Measurements from ENCODE around the gene ERC1. TPM values are rescaled to one million over a fixed set of nuclear protein-coding genes. Genes with fewer than 3 reads are reported as not detected.

The ERC1 gene
- total and polyA plus RNA-seq, 9 of the 15 experiments (the other 6 are each of a cell fraction or from before 2014, with no cell fraction given) = 0.74 to 11.8 (median 4.8) TPM

DNA sequence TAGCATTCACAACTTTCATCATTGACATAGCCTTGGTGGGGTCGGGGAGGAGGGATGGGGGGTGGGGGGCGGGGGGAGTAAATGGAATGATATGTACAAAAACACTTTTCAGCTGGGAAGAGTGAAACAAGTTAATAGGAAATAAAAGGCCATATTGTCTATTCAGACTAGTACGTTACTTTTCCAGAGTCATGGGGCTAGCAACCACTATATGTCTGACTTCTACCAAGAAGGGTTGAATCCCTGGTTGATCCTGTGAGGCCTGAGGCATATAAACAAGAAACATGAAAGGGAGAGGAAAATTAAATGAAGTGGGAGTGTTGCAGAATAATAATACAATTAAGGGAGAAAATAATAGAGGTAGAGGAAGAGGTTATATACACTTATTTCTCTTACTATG is 225.5 kb downstream of the ERC1 start:
- DNase-seq (ENCODE audit: extremely low read depth in 1 of 4, low spot score in 3 of 4) = no peak
- ChIA-PET CTCF (ENCODE audit: low intra/inter-chr PET ratio) (no interaction called here), POLR2A (interaction anchor here (1.9 kb wide), 1 partner anchor 10 kb away, joined by 5 read pairs; no protein-coding TSS in a partner anchor)
- TF ChIP-seq ZNF253 (CRISPR knock-in tag; conservative IDR thresholded peaks at IDR 0.05) (no peak), SMARCB1 (IDR thresholded peaks at IDR 0.05; ENCODE audit: insufficient read length, low read depth) (no peak)
- no peak for FAIRE-seq
- Histone ChIP-seq H3K9ac (ENCODE audit: insufficient read depth in 1 of 2, low read depth in 2 of 2, low read length in 2 of 2) (no peak overlapping the region), H3K9me3 (replicated peaks; ENCODE audit: control insufficient read depth, insufficient read depth, low read depth, low read length) (no peaks in the 10 kb centered on the region), H3K4me3 (no peak overlapping the region), H3K36me3 (ENCODE audit: control insufficient read depth, insufficient read depth, low read length) (no peaks in the 10 kb centered on the region), H3K27ac (ENCODE audit: extremely low read depth, low read depth, low read length) (no peak overlapping the region), H3K4me2 (ENCODE audit: insufficient read depth, low read length) (no peak overlapping the region), H3K9me1 (ENCODE audit: control insufficient read depth, insufficient read depth, low read length) (no peaks in the 10 kb centered on the region), H4K20me1 (replicated peaks; ENCODE audit: control insufficient read depth, insufficient read depth, low read length) (no peaks in the 10 kb centered on the region), H3K79me2 (ENCODE audit: control insufficient read depth, insufficient read depth, low read length) (no peaks in the 10 kb centered on the region), H2AFZ (ENCODE audit: low read depth, low read length) (no peak overlapping the region), H3K4me1 (replicated peaks in 1 of 2; ENCODE audit: control insufficient read depth in 2 of 2, insufficient read depth in 2 of 2, low read length in 2 of 2) (no peaks in the 10 kb centered on the region), H3K27me3 (ENCODE audit: control insufficient read depth in 2 of 2, insufficient read depth in 2 of 2, low read length in 2 of 2) (no peaks in the 10 kb centered on the region)
- intact Hi-C loops (cut with micrococcal nuclease) (no loop called here), in situ Hi-C loops (cut with MboI) (no loop called here)
- WGBS (ENCODE audit: insufficient coverage, low coverage, missing lambda C conversion rate) = no CpG with 5 or more reads among the region's 3 CpGs
- ATAC-seq = no peak
- BruUV-seq (replicated peaks) = no TSS peak

DNA sequence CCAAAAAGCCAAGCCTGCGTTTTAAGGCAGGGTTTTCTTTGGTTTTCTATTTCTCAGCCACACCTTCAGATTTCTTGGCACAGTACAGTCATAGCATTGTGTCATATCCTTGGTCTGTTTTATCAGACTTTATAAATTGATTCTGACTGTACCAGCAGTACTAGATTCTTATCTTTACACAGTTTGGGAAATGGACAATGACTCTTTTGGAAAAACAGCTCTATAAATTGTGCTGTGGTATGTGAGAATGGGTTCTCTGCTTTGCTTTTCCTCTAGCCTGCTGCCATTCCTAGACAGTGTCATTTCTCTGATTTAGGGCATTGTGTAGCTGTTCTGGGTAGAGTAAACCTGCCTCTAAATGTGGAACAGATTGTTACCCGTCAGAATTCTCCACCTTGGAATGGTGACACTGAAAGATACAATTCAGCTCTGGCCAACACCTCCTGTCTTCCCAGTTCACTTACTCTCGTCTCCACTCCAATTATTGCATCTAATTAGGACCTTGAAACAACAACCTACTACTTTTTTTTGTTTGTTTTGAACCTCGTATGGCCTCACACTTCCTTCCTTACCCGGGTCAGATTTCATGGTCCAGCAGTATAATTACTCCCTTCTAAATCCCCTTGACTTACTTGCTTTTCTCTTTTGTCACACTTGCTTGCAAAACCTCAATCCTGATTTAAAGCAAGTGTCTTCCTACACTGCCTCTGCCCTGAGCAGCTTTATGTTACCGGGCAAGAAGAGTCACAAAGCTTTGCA is 226.3 kb downstream of the ERC1 start:
- Histone ChIP-seq H2AFZ (ENCODE audit: low read depth, low read length) (no peak overlapping the region), H3K27ac (ENCODE audit: extremely low read depth, low read depth, low read length) (no peak overlapping the region), H3K9me1 (ENCODE audit: control insufficient read depth, insufficient read depth, low read length) (no peaks in the 10 kb centered on the region), H3K4me3 (no peak overlapping the region), H3K4me2 (ENCODE audit: insufficient read depth, low read length) (no peak overlapping the region), H3K4me1 (replicated peaks in 1 of 2; ENCODE audit: control insufficient read depth in 2 of 2, insufficient read depth in 2 of 2, low read length in 2 of 2) (no peaks in the 10 kb centered on the region), H3K27me3 (ENCODE audit: control insufficient read depth in 2 of 2, insufficient read depth in 2 of 2, low read length in 2 of 2) (no peaks in the 10 kb centered on the region), H4K20me1 (replicated peaks; ENCODE audit: control insufficient read depth, insufficient read depth, low read length) (no peaks in the 10 kb centered on the region), H3K79me2 (ENCODE audit: control insufficient read depth, insufficient read depth, low read length) (no peaks in the 10 kb centered on the region), H3K9me3 (replicated peaks; ENCODE audit: control insufficient read depth, insufficient read depth, low read depth, low read length) (no peaks in the 10 kb centered on the region), H3K9ac (ENCODE audit: insufficient read depth in 1 of 2, low read depth in 2 of 2, low read length in 2 of 2) (no peak overlapping the region), H3K36me3 (ENCODE audit: control insufficient read depth, insufficient read depth, low read length) (no peaks in the 10 kb centered on the region)
- in situ Hi-C loops (cut with MboI) (no loop called here), intact Hi-C loops (cut with micrococcal nuclease) (no loop called here)
- DNase-seq (ENCODE audit: extremely low read depth in 1 of 4, low spot score in 3 of 4) = no peak
- ChIA-PET POLR2A (interaction anchor here (0.7 to 1.9 kb wide), 3 partner anchors 9 to 48 kb away, joined by 3 to 5 read pairs (median 3); no protein-coding TSS in a partner anchor), CTCF (ENCODE audit: low intra/inter-chr PET ratio) (no interaction called here)
- no peak for ATAC-seq
- no TSS peak for BruUV-seq (replicated peaks)
- TF ChIP-seq KLF16 (IDR thresholded peaks at IDR 0.05) (no peak), MECOM (CRISPR knock-in tag; IDR thresholded peaks at IDR 0.05) (no peak), FOXJ2 (tag; IDR thresholded peaks at IDR 0.05) (no peak), TCF7 (IDR thresholded peaks at IDR 0.05; ENCODE audit: borderline replicate concordance) (no peak)
- TF ChIP-seq, protein P1, sequence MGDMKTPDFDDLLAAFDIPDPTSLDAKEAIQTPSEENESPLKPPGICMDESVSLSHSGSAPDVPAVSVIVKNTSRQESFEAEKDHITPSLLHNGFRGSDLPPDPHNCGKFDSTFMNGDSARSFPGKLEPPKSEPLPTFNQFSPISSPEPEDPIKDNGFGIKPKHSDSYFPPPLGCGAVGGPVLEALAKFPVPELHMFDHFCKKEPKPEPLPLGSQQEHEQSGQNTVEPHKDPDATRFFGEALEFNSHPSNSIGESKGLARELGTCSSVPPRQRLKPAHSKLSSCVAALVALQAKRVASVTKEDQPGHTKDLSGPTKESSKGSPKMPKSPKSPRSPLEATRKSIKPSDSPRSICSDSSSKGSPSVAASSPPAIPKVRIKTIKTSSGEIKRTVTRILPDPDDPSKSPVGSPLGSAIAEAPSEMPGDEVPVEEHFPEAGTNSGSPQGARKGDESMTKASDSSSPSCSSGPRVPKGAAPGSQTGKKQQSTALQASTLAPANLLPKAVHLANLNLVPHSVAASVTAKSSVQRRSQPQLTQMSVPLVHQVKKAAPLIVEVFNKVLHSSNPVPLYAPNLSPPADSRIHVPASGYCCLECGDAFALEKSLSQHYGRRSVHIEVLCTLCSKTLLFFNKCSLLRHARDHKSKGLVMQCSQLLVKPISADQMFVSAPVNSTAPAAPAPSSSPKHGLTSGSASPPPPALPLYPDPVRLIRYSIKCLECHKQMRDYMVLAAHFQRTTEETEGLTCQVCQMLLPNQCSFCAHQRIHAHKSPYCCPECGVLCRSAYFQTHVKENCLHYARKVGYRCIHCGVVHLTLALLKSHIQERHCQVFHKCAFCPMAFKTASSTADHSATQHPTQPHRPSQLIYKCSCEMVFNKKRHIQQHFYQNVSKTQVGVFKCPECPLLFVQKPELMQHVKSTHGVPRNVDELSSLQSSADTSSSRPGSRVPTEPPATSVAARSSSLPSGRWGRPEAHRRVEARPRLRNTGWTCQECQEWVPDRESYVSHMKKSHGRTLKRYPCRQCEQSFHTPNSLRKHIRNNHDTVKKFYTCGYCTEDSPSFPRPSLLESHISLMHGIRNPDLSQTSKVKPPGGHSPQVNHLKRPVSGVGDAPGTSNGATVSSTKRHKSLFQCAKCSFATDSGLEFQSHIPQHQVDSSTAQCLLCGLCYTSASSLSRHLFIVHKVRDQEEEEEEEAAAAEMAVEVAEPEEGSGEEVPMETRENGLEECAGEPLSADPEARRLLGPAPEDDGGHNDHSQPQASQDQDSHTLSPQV (IDR thresholded peaks at IDR 0.05) = no peak
- FAIRE-seq = no peak
- WGBS (ENCODE audit: insufficient coverage, low coverage, missing lambda C conversion rate) = 32% methylated on average over 5 of the region's 6 CpGs

All from K562 (cell line).